ENCODE data around the gene MLF1. TPM values are rescaled to one million over a fixed set of nuclear protein-coding genes. Genes with fewer than 3 reads are reported as not detected.

MLF1 gene
- polyA plus RNA-seq, 1 donor from 2014 or later: 55.9 TPM

GRCh38 chr3:158565076-158565475 is 5.9 kb upstream of the MLF1 start:
- no peaks in the 10 kb centered on the region for H3K9me2 ChIP-seq (ENCODE audit: insufficient read depth, low read length)
- no peaks in the 10 kb centered on the region for H3K9me3 ChIP-seq (ENCODE audit: low read length)
- TF ChIP-seq EP300 (conservative IDR thresholded peaks at IDR 0.05; ENCODE audit: poor library complexity, severe bottlenecking) (no peak), EZH2 (IDR thresholded peaks at IDR 0.05; ENCODE audit: borderline replicate concordance, insufficient read depth, low read length, poor library complexity, severe bottlenecking) (no peak), TAF1 (IDR thresholded peaks at IDR 0.05; ENCODE audit: low read depth) (no peak), SMC3 (conservative IDR thresholded peaks at IDR 0.05; ENCODE audit: poor library complexity) (no peak), MXI1 (conservative IDR thresholded peaks at IDR 0.05; ENCODE audit: poor library complexity, severe bottlenecking) (no peak), RAD21 (conservative IDR thresholded peaks at IDR 0.05) (no peak), REST (IDR thresholded peaks at IDR 0.05; ENCODE audit: borderline replicate concordance) (no peak), POLR2AphosphoS5 (IDR thresholded peaks at IDR 0.05) (no peak)
- TF ChIP-seq, protein P1, sequence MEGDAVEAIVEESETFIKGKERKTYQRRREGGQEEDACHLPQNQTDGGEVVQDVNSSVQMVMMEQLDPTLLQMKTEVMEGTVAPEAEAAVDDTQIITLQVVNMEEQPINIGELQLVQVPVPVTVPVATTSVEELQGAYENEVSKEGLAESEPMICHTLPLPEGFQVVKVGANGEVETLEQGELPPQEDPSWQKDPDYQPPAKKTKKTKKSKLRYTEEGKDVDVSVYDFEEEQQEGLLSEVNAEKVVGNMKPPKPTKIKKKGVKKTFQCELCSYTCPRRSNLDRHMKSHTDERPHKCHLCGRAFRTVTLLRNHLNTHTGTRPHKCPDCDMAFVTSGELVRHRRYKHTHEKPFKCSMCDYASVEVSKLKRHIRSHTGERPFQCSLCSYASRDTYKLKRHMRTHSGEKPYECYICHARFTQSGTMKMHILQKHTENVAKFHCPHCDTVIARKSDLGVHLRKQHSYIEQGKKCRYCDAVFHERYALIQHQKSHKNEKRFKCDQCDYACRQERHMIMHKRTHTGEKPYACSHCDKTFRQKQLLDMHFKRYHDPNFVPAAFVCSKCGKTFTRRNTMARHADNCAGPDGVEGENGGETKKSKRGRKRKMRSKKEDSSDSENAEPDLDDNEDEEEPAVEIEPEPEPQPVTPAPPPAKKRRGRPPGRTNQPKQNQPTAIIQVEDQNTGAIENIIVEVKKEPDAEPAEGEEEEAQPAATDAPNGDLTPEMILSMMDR (IDR thresholded peaks at IDR 0.05; ENCODE audit: poor library complexity, severe bottlenecking): no peak
- H3K4me2 ChIP-seq (ENCODE audit: low read length): no peak overlapping the region
- H3F3A ChIP-seq (ENCODE audit: insufficient read depth, low read length, poor library complexity, severe bottlenecking): no peaks in the 10 kb centered on the region
- H3K9ac ChIP-seq (ENCODE audit: low read length): no peak overlapping the region
- H3K79me2 ChIP-seq (replicated peaks; ENCODE audit: insufficient read depth, low read length): no peaks in the 10 kb centered on the region
- H3K27me3 ChIP-seq (ENCODE audit: insufficient read depth, low read depth, low read length): no peaks in the 10 kb centered on the region
- H2AFZ ChIP-seq (ENCODE audit: low read depth, low read length): no peak overlapping the region
- H3K27ac ChIP-seq (ENCODE audit: low read length): no peak overlapping the region
- H3K36me3 ChIP-seq (ENCODE audit: insufficient read depth, low read length): no peaks in the 10 kb centered on the region
- H3K4me3 ChIP-seq (ENCODE audit: low read length): no peak overlapping the region
- H4K20me1 ChIP-seq (ENCODE audit: insufficient read depth): no peaks in the 10 kb centered on the region

- H3K79me2 ChIP-seq (replicated peaks; ENCODE audit: insufficient read depth, low read length): no peaks in the 10 kb centered on the region
- H3K4me2 ChIP-seq (ENCODE audit: low read length): no peak overlapping the region
- H3K36me3 ChIP-seq (ENCODE audit: insufficient read depth, low read length): no peaks in the 10 kb centered on the region
- H3K4me3 ChIP-seq (ENCODE audit: low read length): no peak overlapping the region
- H3F3A ChIP-seq (ENCODE audit: insufficient read depth, low read length, poor library complexity, severe bottlenecking): no peaks in the 10 kb centered on the region
- H3K9ac ChIP-seq (ENCODE audit: low read length): no peak overlapping the region
- no peaks in the 10 kb centered on the region for H3K9me3 ChIP-seq (ENCODE audit: low read length)
- H3K9me2 ChIP-seq (ENCODE audit: insufficient read depth, low read length): no peaks in the 10 kb centered on the region
- no peak overlapping the region for H3K27ac ChIP-seq (ENCODE audit: low read length)
- H4K20me1 ChIP-seq (ENCODE audit: insufficient read depth): no peaks in the 10 kb centered on the region
- H2AFZ ChIP-seq (ENCODE audit: low read depth, low read length): no peak overlapping the region
- no peaks in the 10 kb centered on the region for H3K27me3 ChIP-seq (ENCODE audit: insufficient read depth, low read depth, low read length)
- TF ChIP-seq POLR2AphosphoS5 (IDR thresholded peaks at IDR 0.05): no peak
- TF ChIP-seq SMC3 (conservative IDR thresholded peaks at IDR 0.05; ENCODE audit: poor library complexity): no peak
- TF ChIP-seq, protein P1 (IDR thresholded peaks at IDR 0.05; ENCODE audit: poor library complexity, severe bottlenecking): no peak
- TF ChIP-seq TAF1 (IDR thresholded peaks at IDR 0.05; ENCODE audit: low read depth): no peak
- no peak for TF ChIP-seq EP300 (conservative IDR thresholded peaks at IDR 0.05; ENCODE audit: poor library complexity, severe bottlenecking)
- no peak for TF ChIP-seq MXI1 (conservative IDR thresholded peaks at IDR 0.05; ENCODE audit: poor library complexity, severe bottlenecking)
- no peak for TF ChIP-seq RAD21 (conservative IDR thresholded peaks at IDR 0.05)
- no peak for TF ChIP-seq REST (IDR thresholded peaks at IDR 0.05; ENCODE audit: borderline replicate concordance)
- no peak for TF ChIP-seq EZH2 (IDR thresholded peaks at IDR 0.05; ENCODE audit: borderline replicate concordance, insufficient read depth, low read length, poor library complexity, severe bottlenecking)
Observed at GRCh38 chr3:158568784-158569183, 2.2 kb upstream of the MLF1 start.
